HT-29 (cell line): ENCODE data around the gene MAVS. TPM values are rescaled to one million over a fixed set of nuclear protein-coding genes. Genes with fewer than 3 reads are reported as not detected.
"Not testable (repeated sequence)": the region's sequence is repeated elsewhere in the genome, so short reads cannot be mapped to it uniquely, and the experiment has no call there.

Source experiments
- DNase-seq: peaks from one replicate; pipeline ENCODE4 v3.0.0-alpha.2; 2015; ENCODE audit warnings: low spot score
- total RNA-seq: library from RNA; depleted of rRNA; stranded (reverse); fragments of >200 nt; shearing (Covaris generic); gene quantifications from 2 replicates; pipeline ENCODE4 v1.2.3, GENCODE V29; 2014

Gene MAVS
- total RNA-seq, 1 experiment from 2014 or later, result 27.3 TPM

- DNase-seq, result peak; percentile 46
These were observed 851 bp downstream of the MAVS start for GRCh38 chr20:3847429-3847940.

DNA sequence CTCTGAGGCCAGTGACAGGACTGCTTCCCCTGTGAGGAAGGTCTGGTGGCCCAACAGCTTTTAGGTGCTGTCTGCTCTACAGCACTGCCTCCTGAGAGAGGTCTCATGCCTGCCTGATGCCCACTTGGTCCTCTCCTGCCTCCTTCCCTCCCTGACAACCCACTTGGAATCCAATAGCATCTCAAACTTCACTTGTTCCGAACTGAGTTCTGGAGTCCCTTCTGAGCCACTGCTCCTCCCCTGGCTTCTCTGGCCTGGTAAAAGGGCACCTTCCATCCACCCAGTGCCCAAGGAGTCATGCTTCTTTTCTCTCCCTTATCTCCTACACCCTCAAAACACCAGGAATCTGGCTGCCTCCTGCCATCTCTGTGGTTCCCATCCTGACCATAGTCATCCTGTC lies 1.9 kb downstream of the MAVS start:
- DNase-seq, result no peak

- peak; percentile 22 for DNase-seq
These were observed 7.8 kb downstream of the MAVS start for GRCh38 chr20:3854462-3854871.

DNA sequence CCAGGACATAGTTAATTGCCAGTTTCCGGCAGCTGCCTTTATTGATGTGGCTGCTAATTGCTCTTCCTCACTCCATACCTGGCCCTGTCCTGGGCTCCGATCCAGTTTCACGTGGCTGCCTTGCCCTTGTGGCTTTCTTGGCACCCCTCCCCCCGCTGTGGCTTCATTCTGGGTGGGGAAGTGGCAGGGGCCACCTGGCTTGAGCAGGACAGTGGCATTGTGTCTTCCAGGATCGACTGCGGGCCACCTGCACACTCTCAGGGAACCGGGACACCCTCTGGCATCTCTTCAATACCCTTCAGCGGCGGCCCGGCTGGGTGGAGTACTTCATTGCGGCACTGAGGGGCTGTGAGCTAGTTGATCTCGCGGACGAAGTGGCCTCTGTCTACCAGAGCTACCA lies 10.8 kb downstream of the MAVS start:
- no peak for DNase-seq

DNA sequence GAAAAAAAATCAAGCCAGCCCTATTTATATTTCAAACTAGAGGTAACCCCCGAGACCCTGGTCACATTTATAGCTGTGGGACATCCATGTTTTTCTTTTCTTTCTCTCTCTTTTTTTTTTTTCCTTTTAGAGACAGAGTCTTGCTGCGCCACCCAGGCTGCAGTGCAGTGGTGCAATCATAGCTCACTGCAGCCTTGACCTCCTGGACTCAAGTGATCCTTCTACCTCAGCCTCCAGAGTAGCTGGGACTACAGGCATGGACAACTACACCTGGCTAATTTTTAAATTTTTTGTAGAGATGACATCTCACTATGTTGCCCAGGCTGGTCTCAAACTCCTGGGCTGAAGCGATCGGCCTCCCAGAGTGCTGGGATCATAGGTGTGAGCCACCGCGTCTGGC lies 12.1 kb downstream of the MAVS start:
- no peak for DNase-seq

GRCh38 chr20:3861191-3861590 lies 14.6 kb downstream of the MAVS start:
- no peak for DNase-seq

GRCh38 chr20:3862333-3862732 lies 15.7 kb downstream of the MAVS start:
- no peak for DNase-seq

DNA sequence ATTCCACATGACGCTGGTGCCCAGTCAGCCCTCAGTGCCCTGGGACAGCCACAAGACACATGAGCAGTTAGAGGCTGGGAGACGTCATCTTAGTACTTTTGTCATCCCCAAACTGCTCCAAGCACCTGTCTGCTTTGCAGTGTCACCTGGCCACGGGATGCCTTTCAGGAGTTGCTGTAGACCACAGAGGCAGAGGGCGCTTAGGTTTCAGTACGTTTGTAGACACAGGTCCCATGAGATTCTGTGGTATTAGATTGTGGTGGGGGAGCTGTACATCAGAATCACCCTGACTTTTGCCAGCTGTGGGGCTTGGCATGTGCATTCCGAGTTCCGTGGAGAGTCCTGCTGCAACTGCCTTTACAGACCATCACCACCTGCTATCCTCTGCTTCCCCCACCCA lies 16.7 kb downstream of the MAVS start:
- DNase-seq, result no peak

DNA sequence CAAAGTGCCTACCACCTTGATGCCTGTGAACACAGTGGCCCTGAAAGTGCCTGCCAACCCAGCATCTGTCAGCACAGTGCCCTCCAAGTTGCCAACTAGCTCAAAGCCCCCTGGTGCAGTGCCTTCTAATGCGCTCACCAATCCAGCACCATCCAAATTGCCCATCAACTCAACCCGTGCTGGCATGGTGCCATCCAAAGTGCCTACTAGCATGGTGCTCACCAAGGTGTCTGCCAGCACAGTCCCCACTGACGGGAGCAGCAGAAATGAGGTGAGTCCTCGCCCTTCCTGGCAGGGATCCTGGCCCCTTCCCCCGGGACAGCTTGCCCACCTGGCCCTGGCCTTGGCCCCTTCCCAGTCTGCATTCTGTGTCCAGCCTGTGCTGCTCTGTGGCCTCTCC lies 17.9 kb downstream of the MAVS start:
- no peak for DNase-seq

DNA sequence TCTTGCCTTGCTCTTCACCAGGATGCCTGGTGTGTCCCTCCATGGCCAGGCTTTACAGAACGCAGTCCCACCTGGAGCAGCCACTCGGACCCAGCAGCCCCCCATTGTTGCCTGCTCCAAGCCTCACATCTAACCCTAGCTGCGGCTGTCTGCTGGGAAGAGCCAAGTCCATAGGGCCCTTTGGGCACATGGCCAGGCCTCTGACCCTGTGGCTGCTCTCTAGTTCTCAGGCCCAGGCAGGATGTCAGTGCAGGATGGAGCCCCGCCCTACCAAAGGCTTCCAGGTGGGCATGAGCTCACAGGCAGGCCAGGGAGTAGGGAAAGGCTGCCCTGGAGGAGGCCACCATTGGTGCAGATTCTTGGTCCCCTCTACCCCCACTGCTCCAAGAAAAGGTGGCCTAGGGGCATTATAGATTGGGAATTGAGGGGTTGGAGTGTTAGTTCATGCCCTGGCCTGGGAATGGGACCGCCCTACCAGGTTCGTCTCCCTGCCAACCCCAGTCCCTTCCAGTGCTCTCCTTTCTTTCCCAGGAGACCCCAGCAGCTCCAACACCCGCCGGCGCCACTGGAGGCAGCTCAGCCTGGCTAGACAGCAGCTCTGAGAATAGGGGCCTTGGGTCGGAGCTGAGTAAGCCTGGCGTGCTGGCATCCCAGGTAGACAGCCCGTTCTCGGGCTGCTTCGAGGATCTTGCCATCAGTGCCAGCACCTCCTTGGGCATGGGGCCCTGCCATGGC lies 18.7 kb downstream of the MAVS start:
- no peak for DNase-seq

DNA sequence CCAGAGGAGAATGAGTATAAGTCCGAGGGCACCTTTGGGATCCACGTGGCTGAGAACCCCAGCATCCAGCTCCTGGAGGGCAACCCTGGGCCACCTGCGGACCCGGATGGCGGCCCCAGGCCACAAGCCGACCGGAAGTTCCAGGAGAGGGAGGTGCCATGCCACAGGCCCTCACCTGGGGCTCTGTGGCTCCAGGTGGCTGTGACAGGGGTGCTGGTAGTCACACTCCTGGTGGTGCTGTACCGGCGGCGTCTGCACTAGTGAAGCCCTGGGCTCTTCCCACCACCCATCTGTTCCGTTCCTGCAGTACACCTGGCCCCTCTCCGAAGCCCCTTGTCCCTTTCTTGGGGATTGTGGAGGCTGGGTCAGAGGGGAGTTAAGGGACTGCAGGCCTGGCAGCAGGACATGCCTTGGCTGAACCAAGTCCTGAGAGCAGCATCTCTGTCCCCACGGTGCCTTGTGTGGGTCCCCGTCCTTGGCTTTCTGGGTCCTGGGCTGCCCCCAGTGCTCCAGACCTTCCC lies 19.3 kb downstream of the MAVS start:
- DNase-seq, result no peak

DNA sequence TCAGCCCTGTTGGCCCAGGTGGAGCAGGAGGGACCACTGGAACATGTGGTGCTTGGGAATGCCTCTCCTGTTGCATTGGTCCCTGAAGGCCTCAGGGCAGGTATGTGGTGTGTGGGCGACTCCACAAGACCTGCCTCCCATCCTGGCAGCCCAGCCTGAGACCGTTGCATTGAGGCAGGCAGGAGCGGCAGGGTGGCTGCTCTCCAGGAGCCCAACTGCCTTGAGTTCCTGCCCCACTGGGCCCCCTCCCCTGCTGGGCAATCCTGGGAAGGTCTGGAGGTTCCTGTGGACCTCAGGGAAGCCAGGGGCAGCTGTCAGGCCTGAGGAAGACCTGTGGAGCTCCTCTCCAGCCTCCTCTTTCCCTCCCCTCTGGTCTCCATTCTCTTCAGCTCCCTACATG lies 19.8 kb downstream of the MAVS start:
- no peak for DNase-seq

GRCh38 chr20:3867802-3868201 lies 21.2 kb downstream of the MAVS start:
- DNase-seq, result no peak

- DNase-seq, result no peak
These were observed 23.4 kb downstream of the MAVS start for GRCh38 chr20:3869839-3870634.

DNA sequence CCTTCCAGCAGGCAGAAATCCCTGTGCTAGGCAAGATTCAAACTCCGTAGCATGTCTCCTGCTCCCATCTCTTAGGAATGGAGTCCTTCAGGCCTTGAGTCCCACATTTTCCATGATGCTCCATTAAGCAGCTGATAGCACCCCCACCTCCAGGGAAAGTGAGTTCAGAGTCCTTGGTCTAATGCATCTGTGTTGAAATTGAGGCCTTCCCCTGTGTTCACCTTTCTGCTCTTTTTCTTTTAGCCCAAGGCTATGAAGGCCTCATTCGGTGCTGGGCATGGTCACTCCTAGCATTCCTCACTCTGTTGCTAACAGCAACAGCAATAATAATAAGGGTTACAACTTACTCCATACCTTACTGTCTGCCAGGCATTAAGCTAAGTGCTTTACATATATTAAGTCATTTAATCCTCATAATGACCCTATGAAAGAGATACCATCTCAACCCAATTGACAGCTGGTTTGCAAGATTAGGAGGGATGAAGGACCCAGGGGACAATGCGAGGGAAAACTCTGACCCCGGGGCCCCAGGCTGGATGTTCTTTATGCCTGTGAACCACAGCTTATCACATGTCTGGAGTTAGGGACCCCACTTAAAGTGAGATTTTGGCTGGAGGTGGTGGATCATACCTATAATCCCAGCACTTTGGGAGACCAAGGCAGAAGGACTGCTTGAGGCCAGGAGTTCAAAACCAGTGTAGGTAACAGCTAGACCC lies 25.1 kb downstream of the MAVS start:
- no peak for DNase-seq

DNA sequence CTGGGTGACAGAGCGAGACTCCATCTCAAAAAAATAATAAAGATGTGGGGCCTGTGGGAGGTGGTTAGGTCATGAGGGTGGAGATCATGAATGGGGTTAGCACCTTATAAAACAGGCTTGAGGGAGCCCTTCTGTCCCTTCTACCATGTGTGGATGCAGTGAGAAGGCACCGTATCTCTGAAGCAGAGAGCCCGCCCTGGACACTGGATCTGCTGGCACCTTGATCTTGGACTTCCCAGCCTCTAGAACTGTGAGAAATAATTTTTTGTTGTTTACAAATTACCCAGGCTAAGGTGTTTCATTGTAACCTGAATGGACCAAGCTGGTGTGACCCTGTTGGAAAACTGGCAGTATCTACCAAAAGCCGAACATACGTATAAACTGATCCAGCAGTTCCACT lies 26.9 kb downstream of the MAVS start:
- no peak for DNase-seq

DNA sequence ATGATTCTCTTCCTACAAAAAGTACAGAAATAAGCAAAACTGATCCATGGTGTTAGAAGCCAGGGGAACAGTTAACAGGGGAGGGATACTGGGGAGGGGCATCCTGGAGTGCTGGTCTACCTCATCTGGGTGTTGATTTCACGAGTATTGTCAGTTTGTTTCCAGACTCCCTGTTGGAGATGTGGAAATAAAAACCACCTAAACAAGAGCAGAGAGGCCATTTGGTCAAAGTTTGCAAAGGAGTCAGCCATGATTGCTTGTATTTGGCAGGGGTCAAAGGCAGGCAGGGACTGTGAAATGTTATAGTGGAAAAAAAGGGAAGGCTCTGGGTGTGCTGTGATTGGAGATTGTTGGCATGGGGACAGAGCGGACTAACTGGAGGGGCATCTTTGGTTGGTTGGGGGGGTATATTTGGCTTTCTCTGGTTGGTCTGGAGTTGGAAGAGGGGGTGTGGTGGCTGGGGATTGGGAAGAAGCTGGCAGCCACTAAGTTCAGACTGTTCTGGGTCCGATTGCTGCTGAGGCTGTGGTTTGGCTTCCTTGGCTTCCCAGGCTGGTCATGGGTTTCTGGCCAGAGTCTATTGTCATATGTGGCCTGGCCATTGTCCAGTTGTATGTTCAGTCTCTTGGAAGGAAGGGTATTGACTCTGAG lies 27.7 kb downstream of the MAVS start:
- no peak for DNase-seq

DNA sequence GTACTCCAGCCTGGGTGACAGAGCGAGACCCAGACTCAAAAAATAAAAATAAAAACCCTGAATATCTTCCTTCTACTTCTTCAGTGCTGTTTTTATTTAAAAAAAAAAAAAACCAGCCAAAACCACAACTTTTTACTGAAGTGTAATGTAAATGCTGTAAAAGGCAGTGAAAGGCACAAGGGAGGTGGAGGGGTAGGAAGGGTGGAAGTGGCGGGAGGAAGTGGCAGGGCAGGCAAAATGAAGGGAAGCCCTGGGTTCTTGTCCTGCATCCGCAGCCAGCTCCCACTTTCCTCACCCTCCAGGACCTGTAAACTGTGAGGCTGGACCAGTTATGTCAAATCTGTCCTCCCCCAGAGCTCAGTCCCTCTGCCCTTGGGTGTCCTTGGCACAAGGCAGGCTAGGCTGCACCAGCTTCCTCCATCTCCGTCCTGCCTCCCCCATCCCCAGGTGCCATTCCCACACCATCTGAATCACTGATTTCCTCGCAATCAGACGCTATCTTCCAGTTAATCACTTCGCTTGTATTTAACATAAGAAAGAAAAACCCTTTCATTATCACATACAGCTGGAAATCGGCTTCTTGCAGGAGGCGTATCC lies 28.8 kb downstream of the MAVS start:
- no peak for DNase-seq

- DNase-seq, result no peak
These were observed 29.4 kb downstream of the MAVS start for GRCh38 chr20:3876000-3876399.

DNA sequence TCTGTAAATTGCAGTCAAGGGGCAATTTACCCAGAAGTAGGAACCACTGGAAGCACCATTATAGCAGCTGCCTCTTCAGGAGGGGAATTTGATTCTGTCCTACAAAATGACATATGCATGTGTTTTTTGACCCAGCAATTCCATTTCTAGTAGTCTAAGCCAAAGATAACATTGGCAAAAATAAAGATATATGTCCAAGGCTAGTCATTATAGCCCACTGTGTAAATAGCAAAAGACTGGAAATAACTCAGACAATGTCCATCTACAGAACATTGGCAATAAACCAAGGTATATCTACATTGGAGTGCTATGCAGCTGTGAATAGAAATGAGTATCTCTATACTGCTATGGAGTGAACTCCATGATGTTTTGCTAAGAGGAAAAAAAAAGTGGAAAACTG lies 30.0 kb downstream of the MAVS start:
- DNase-seq, result no peak

GRCh38 chr20:3878921-3879274 lies 32.3 kb downstream of the MAVS start:
- DNase-seq, result not testable (repeated sequence)
